ENCODE data around the gene ADAMTS4. TPM values are rescaled to one million over a fixed set of nuclear protein-coding genes. Genes with fewer than 3 reads are reported as not detected.

Gene ADAMTS4
- total RNA-seq, 1 experiment from 2014 or later: 5.2 TPM

- no peak for DNase-seq (ENCODE audit: low read depth)
These were observed 20.4 kb upstream of the ADAMTS4 start for GRCh38 chr1:161219078-161219892.

- DNase-seq (ENCODE audit: low read depth): no peak
These were observed 19.6 kb upstream of the ADAMTS4 start for GRCh38 chr1:161218301-161219077.

GRCh38 chr1:161217831-161218230 is 19.0 kb upstream of the ADAMTS4 start:
- no peak for DNase-seq (ENCODE audit: low read depth)

GRCh38 chr1:161216945-161217712 is 18.3 kb upstream of the ADAMTS4 start:
- peak; percentile 71 for DNase-seq (ENCODE audit: low read depth)

GRCh38 chr1:161215076-161215475 is 16.2 kb upstream of the ADAMTS4 start, which contains the start of gene FCER1G:
FCER1G (plus strand) TSS chr1:161215295; CDS start chr1:161215322, 27 bp downstream.
- no peak for DNase-seq (ENCODE audit: low read depth)

- no peak for DNase-seq (ENCODE audit: low read depth)
These were observed 15.5 kb upstream of the ADAMTS4 start for GRCh38 chr1:161214369-161214768.

- DNase-seq (ENCODE audit: low read depth): peak; percentile 56
These were observed 11.0 kb upstream of the ADAMTS4 start for GRCh38 chr1:161209790-161210409.

GRCh38 chr1:161207173-161207572 is 8.3 kb upstream of the ADAMTS4 start:
- DNase-seq (ENCODE audit: low read depth): no peak

GRCh38 chr1:161206411-161207140 is 7.7 kb upstream of the ADAMTS4 start:
- no peak for DNase-seq (ENCODE audit: low read depth)

- peak; percentile 98 for DNase-seq (ENCODE audit: low read depth)
These were observed 3.2 kb upstream of the ADAMTS4 start, which contains the start of gene NDUFS2 for GRCh38 chr1:161201836-161202712. NDUFS2 (plus strand) TSS chr1:161202367; CDS start chr1:161202386, 19 bp downstream.

GRCh38 chr1:161200992-161201835 is 2.4 kb upstream of the ADAMTS4 start:
- peak; percentile 62 for DNase-seq (ENCODE audit: low read depth)

GRCh38 chr1:161200421-161200991 is 1.7 kb upstream of the ADAMTS4 start:
- DNase-seq (ENCODE audit: low read depth): no peak

GRCh38 chr1:161199506-161200139 is 769 bp upstream of the ADAMTS4 start:
- DNase-seq (ENCODE audit: low read depth): peak; percentile 37

GRCh38 chr1:161198194-161198896 is 509 bp downstream of the ADAMTS4 start:
- peak; percentile 82 for DNase-seq (ENCODE audit: low read depth)

GRCh38 chr1:161197560-161198193 is 1.2 kb downstream of the ADAMTS4 start:
- no peak for DNase-seq (ENCODE audit: low read depth)

GRCh38 chr1:161196521-161197451 is 2.1 kb downstream of the ADAMTS4 start:
- peak; percentile 86 for DNase-seq (ENCODE audit: low read depth)
